Ishikawa (cell line): ENCODE results near the gene TOR2A.

Experiments
- CEBPB ChIP-seq: IDR thresholded peaks from 2 replicates; pipeline ENCODE4 v1.6.1; 2012
- CREB1 ChIP-seq: IDR thresholded peaks from 2 replicates; pipeline ENCODE4 v1.6.1; 2012; ENCODE audit warnings: low read depth
- EGR1 ChIP-seq: IDR thresholded peaks from 2 replicates; pipeline ENCODE4 v1.6.1; 2012
- EP300 ChIP-seq: IDR thresholded peaks from 2 replicates; pipeline ENCODE4 v1.6.1; 2012; ENCODE audit warnings: borderline replicate concordance
- FOXM1 ChIP-seq: IDR thresholded peaks from 2 replicates; pipeline ENCODE4 v1.6.1; 2012; ENCODE audit warnings: low read depth, borderline replicate concordance
- NFIC ChIP-seq: IDR thresholded peaks from 2 replicates; pipeline ENCODE4 v1.6.1; 2012
- RAD21 ChIP-seq: IDR thresholded peaks from 2 replicates; pipeline ENCODE4 v1.6.1; 2012; ENCODE audit warnings: low read depth
- TAF1 ChIP-seq: IDR thresholded peaks from 2 replicates; pipeline ENCODE4 v1.6.1; 2012; ENCODE audit warnings: low read depth, mild to moderate bottlenecking
- TCF12 ChIP-seq: IDR thresholded peaks from 2 replicates; pipeline ENCODE4 v1.6.1; 2012; ENCODE audit warnings: low read depth
- TEAD4 ChIP-seq: IDR thresholded peaks from 2 replicates; pipeline ENCODE4 v1.6.1; 2012
- YY1 ChIP-seq: IDR thresholded peaks from 2 replicates; pipeline ENCODE4 v1.6.1; 2012; ENCODE audit warnings: low read depth
- ZBTB7A ChIP-seq: IDR thresholded peaks from 2 replicates; pipeline ENCODE4 v1.6.1; 2012; ENCODE audit warnings: low read depth
- TF ChIP-seq, protein P1 (sequence below): IDR thresholded peaks from 2 replicates; pipeline ENCODE4 v1.6.1; 2012; ENCODE audit warnings: low read depth, mild to moderate bottlenecking
- TF ChIP-seq, protein P2 (sequence below): IDR thresholded peaks from 2 replicates; pipeline ENCODE4 v1.6.1; 2012
- TF ChIP-seq, protein P3 (sequence below): IDR thresholded peaks from 2 replicates; pipeline ENCODE4 v1.6.1; 2012

The TOR2A gene

DNA sequence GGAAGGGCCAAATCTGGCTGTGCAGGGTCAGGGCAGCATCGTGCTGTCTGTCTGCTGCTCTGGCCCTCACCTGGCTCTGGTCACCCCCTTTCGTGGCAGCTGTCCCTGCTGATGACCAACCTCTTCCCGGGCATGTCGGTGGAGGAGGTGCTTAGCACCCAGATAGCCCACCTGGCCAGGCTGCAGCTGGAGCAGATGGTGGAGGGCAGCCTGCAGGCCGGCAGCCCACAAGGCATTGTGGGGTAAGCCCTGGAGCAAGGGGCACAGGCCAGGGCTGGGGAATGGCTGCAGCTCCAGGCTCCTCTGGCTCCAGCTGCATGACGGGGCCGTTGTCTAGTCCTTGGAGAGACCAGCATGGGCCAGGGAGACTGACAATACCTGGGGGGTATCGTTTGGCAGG, 8.2 kb downstream of the TOR2A start:
- TF ChIP-seq, protein P1, sequence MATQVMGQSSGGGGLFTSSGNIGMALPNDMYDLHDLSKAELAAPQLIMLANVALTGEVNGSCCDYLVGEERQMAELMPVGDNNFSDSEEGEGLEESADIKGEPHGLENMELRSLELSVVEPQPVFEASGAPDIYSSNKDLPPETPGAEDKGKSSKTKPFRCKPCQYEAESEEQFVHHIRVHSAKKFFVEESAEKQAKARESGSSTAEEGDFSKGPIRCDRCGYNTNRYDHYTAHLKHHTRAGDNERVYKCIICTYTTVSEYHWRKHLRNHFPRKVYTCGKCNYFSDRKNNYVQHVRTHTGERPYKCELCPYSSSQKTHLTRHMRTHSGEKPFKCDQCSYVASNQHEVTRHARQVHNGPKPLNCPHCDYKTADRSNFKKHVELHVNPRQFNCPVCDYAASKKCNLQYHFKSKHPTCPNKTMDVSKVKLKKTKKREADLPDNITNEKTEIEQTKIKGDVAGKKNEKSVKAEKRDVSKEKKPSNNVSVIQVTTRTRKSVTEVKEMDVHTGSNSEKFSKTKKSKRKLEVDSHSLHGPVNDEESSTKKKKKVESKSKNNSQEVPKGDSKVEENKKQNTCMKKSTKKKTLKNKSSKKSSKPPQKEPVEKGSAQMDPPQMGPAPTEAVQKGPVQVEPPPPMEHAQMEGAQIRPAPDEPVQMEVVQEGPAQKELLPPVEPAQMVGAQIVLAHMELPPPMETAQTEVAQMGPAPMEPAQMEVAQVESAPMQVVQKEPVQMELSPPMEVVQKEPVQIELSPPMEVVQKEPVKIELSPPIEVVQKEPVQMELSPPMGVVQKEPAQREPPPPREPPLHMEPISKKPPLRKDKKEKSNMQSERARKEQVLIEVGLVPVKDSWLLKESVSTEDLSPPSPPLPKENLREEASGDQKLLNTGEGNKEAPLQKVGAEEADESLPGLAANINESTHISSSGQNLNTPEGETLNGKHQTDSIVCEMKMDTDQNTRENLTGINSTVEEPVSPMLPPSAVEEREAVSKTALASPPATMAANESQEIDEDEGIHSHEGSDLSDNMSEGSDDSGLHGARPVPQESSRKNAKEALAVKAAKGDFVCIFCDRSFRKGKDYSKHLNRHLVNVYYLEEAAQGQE, result no peak
- TF ChIP-seq CREB1 (no peak), EGR1 (no peak), YY1 (no peak), RAD21 (no peak), TAF1 (no peak), ZBTB7A (no peak), EP300 (no peak), NFIC (no peak), TCF12 (no peak), CEBPB (no peak), FOXM1 (no peak), TEAD4 (no peak)
- TF ChIP-seq, protein P2, sequence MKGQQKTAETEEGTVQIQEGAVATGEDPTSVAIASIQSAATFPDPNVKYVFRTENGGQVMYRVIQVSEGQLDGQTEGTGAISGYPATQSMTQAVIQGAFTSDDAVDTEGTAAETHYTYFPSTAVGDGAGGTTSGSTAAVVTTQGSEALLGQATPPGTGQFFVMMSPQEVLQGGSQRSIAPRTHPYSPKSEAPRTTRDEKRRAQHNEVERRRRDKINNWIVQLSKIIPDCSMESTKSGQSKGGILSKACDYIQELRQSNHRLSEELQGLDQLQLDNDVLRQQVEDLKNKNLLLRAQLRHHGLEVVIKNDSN, result no peak
- TF ChIP-seq, protein P3, sequence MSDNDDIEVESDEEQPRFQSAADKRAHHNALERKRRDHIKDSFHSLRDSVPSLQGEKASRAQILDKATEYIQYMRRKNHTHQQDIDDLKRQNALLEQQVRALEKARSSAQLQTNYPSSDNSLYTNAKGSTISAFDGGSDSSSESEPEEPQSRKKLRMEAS, result no peak

DNA sequence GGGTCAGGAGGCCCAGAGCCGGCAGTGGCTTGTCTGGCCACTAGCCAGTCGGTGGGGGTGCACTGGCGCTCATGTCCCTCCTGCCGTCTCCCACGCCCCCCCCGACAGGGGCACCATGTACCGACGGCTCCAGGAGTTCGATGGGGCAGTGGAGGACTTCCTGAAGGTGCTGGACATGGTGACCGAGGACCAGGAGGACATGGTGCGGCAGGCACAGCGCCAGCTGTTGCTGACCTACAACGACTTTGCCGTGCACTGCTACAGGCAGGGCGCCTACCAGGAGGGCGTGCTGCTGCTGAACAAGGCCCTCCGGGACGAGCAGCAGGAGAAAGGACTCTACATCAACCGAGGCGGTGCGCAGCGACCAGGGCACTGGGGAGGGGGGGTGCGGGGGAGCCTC, 11.1 kb downstream of the TOR2A start:
- TF ChIP-seq TEAD4 (no peak), EGR1 (0 out of 2 replicates have a peak, but pooled peaks have one; percentile 4), CEBPB (no peak), YY1 (no peak)
- TF ChIP-seq, protein P3, result no peak

DNA sequence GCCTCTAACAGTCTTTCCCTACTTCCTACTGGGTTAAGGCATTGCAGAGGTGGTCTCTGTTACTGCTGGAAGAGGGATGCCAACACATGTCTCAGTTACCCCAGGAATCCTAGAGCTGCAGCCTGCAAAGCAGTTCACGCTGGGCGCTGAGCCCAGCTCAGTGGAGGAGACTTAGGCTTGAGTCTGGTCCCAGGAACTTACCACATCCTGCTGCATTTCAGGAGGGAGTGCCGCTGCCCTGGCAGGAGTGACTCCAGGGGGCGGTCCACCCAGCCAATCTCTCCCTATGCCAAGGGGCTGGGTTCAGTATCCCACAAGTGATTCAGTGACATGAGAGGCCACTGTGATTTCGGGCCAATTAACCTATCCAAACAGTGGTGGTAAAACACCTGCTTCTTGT, 11.7 kb downstream of the TOR2A start:
- no peak for TF ChIP-seq CEBPB
- TF ChIP-seq RAD21, result no peak
- no peak for TF ChIP-seq TEAD4
- no peak for TF ChIP-seq NFIC
- TF ChIP-seq EP300, result no peak
- TF ChIP-seq CREB1, result no peak
- no peak for TF ChIP-seq ZBTB7A
- TF ChIP-seq EGR1, result no peak
- no peak for TF ChIP-seq YY1
- no peak for TF ChIP-seq TAF1
- no peak for TF ChIP-seq FOXM1
- TF ChIP-seq, protein P3, result no peak
- TF ChIP-seq, protein P2, result no peak
- TF ChIP-seq, protein P1, result no peak
- TF ChIP-seq TCF12, result no peak

DNA sequence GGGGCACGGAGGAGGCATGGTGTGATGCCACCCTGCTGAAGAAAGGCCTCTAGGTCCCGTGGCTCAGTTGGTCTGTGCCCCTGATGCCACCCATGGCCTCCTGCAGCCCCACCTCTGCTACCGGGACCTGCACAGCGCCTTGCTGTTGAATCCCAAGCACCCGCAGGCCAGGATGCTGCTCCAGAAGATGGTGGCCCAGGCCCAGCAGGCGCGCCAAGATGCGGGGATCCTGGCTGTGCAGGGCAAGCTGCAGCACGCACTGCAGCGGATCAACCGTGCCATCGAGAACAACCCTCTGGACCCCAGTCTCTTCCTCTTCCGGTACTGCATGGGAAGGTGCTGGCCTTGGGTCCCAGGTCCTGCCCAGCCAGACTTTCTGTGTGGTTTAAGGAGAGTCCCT, 12.1 kb downstream of the TOR2A start:
- TF ChIP-seq TAF1, result no peak
- TF ChIP-seq, protein P3, result no peak
- no peak for TF ChIP-seq CEBPB
- no peak for TF ChIP-seq RAD21
- TF ChIP-seq NFIC, result no peak
- TF ChIP-seq, protein P2, result no peak
- no peak for TF ChIP-seq EGR1
- no peak for TF ChIP-seq EP300
- TF ChIP-seq TEAD4, result no peak

DNA sequence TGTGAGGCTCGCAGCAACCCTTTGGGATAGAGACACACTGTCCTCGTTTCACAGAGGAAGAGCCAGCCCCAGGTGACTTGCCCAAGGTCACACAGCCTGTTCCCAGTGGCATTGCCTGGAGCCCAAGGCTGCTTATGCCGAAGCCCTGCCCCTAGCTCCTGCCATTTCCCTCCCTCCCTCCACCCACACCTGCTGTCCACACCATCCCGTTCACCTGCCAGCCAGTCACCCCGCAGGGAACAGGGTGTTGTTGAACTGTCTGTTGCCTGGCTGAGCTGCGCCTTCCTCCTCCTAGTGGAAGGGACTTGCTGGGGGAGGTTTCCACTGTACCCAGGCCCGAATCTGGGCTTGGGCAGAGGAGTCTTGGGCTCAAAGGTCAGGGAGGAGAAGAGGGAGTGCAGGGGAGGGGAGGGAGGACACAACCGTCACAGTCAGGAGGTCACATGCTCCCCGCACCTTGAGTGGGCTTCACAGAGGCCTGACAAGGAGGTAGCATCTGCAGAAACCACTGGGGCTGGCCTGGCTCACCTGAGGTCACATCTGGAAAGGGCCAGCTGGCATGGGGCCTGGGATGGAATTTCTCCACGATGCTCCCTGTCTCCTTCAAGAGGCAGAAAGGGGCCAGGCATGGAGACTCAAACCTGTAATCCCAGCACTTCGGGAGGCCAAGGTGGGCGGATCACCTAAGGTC, 12.9 kb downstream of the TOR2A start:
- TF ChIP-seq RAD21 (no peak), EGR1 (no peak)
